Measurements from ENCODE around the gene PARK7.
"Not testable (repeated sequence)": the region's sequence is repeated elsewhere in the genome, so short reads cannot be mapped to it uniquely, and the experiment has no call there.

PARK7 gene

GRCh38 chr1:7942214-7942921 lies 19.1 kb upstream of the PARK7 start:
- no peak for DNase-seq (ENCODE audit: low read depth in 4 of 4, low spot score in 1 of 4)

- DNase-seq (ENCODE audit: low read depth in 4 of 4, low spot score in 1 of 4), result no peak
Measured at GRCh38 chr1:7943251-7943650, 18.3 kb upstream of the PARK7 start.

DNA sequence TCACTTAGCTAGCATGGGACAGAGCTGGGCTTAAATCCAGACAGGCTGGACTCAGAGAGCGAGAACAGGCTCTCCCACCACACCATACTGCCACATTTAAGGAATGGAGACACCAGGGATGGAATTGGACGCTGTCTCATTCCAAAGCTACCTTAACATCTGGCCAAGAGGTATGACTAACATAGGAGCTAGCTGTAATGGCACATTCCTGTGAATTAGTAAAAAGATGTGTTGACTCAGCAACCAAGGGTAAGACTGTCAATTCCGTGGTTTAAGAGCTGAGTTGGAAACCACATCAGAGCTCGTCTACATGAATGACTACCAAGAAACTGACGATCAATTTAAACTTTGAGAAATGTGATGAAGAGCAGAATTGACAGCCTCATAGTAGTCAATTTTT lies 12.6 kb upstream of the PARK7 start:
- no peak for DNase-seq (ENCODE audit: low read depth in 4 of 4, low spot score in 1 of 4)

GRCh38 chr1:7952791-7953190 lies 8.7 kb upstream of the PARK7 start:
- DNase-seq (ENCODE audit: low read depth in 4 of 4, low spot score in 1 of 4), result not testable (repeated sequence)

DNA sequence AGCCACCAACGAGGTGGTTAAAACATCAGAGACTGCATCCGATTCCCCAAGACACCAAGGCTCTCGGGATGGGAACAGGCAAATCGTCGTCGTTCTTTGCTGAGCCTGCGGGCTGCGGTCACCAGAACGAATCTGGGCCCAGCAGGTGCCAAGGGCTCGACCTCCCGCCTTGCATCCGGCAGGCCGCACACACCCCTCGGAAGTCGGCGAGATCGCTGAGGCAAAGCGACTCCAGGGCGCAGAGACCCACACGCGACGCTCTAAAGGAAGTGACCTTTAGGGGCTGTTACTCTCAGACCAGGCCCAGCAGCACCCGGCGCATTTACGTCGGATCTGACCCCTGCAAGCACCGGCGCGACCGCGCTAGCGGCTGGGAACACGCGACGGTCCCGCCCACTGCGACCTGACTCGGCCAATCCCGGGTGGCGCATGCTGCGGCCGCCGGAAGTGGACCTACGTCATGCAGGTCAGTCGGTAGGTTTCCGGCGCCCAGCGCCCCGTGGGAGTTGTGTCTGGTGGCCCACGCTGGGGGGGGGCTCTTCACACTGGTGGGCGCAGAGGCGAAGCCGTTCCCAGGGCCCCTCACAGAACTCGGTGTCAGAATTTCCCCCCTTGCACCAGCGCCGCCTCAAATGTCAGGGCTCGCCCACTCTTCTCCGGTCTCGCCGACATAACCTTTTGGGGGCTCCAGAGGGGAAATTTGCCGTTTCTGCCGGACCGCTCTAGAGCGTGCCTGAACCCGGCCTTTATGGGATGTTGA lies 7.5 kb upstream of the PARK7 start:
- peak; percentile 57 to 87 (median 69) for DNase-seq (ENCODE audit: low read depth in 4 of 4, low spot score in 1 of 4)

DNA sequence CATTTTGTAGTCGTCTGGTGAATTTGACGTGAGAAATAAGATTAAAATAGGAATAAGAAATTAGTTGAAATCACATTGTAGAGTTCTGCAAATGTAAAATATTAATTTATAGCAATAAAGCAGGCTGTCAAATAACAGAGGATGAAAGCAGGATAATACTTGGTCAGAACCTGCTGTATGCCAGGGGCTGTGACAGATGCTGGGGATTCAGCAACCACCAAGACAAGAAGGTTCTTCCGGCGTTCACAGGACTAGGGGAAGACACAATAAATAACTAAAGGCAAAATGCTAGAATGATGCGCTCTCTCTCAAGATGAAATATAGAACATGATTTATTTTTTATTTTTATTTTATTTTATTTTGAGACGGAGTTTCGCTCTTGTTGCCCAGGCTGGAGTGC lies 6.8 kb upstream of the PARK7 start:
- no peak for DNase-seq (ENCODE audit: low read depth in 4 of 4, low spot score in 1 of 4)

- DNase-seq (ENCODE audit: low read depth in 4 of 4, low spot score in 1 of 4), result no peak
Measured at GRCh38 chr1:7956218-7957032, 5.1 kb upstream of the PARK7 start.

- no peak for DNase-seq (ENCODE audit: low read depth in 4 of 4, low spot score in 1 of 4)
Measured at GRCh38 chr1:7960165-7960564, 1.3 kb upstream of the PARK7 start.

DNA sequence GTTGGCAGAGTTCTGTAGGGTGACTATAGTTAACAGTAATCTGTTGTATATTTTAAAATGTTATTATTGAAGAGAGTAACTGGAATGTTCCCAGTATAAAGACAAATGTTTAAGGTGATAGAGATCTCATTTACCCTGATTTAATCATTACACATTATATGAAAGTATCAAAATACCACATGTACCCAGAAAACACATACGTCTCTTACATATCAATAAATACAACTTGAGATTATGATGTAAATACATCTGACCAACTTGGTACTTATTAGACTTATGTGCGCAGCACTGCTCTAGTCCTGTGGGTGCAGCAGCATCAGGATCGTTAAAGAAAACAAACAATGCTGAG lies 670 bp upstream of the PARK7 start:
- no peak for DNase-seq (ENCODE audit: low read depth in 4 of 4, low spot score in 1 of 4)

GRCh38 chr1:7962014-7962335 lies 464 bp downstream of the PARK7 start:
- DNase-seq (ENCODE audit: low read depth in 4 of 4, low spot score in 1 of 4), result no peak

DNA sequence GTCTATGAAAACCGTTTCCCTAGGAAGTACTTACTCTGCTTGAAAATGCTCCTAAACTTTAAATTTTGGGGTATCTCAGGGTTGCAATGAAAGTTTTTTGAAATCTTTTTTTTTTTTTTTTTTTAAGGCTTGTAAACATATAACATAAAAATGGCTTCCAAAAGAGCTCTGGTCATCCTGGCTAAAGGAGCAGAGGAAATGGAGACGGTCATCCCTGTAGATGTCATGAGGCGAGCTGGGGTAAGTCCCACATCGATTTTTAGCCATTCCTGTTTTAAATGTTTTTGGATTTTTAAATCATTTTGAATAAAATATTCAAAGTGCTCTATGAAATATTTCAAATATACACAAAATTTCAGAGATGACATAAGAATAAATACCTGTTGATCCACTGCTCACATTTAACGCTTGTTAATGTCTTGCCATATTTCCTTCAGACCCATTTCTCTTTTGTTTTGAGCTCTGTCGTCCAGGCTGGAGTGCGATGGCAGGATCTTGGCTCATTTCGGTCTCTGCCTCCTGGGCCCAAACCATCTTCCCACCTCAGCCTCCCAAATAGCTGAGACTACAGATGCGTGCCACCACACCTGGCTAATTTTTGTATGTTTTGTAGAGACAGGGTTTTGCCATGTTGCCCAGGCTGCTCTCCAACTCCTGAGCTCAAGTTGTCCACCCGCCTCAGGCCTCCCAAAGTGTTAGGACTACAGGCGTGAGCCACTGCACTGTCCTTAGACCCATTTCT lies 1.3 kb downstream of the PARK7 start:
- DNase-seq (ENCODE audit: low read depth in 4 of 4, low spot score in 1 of 4), result no peak

DNA sequence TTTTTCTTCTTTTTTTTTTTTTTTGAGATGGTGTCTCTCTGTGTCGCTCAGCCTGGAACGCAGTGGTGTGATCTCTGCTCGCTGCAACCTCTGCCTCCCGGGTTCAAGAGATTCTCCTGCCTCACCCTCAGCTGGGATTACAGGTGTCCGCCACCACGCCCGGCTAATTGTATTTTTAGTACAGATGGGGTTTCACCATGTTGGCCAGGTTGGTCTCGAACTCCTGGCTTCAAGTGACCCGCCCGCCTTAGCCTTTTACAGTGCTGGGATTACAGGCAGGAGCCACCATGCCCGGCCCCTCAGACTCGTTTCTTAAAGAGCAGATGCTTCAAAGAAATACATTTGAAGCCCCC lies 1.8 kb downstream of the PARK7 start:
- DNase-seq (ENCODE audit: low read depth in 4 of 4, low spot score in 1 of 4), result not testable (repeated sequence)

DNA sequence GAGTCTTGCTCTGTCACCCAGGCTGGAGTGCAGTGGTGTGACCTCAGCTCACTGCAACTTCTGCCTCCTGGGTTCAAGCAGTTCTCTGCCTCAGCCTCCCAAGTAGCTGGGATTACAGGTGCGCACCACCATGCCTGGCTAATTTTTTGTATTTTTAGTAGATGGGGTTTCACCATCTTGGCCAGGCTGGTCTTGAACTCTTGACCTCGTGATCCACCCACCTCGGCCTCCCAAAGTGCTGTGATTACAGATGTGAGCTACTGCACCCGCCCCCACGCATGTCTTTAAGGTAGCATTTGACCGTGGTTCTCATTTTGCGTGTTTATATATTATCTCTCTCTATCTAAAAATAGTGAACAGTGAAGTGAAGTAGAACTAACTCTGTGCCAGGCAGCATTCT lies 2.3 kb downstream of the PARK7 start:
- DNase-seq (ENCODE audit: low read depth in 4 of 4, low spot score in 1 of 4), result not testable (repeated sequence)

DNA sequence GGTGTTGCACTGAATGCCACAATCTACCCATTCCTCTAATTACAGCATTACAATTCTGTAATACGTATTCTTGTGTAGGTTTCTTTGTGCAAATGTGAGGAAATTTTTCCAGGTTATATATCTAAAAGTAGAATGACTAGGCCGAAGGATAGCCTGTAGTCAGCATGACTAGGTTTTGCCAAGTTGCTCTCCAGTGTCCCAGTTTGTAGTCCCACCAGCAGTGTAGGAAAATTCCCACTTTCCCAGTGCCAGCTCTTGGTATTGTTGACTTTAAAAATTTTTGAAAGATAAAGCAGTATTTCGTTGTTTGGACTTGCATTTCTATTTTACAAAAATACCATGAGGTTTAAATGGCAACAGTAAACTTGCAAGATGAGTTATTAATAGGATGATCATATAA lies 3.0 kb downstream of the PARK7 start:
- DNase-seq (ENCODE audit: low read depth in 4 of 4, low spot score in 1 of 4), result no peak

GRCh38 chr1:7967196-7967595 lies 5.7 kb downstream of the PARK7 start:
- no peak for DNase-seq (ENCODE audit: low read depth in 4 of 4, low spot score in 1 of 4)

DNA sequence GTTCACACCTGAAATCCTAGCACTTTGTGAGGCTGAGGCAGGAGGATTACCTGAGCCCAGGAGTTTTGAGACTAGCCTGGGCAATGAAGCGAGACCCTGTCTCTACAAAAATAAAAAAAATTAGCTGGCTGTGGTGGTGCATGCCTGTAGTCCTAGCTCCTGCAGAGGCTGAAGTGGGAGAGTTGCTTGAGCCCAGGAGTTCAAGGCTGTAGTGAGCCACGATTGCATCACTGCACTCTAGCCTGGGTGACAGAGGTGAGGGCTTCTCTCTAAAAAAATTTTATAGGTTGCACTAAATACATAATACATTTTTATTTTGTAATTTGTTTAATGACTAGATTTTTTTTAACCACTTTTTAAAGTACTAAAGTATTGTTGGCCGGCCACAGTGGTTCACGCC lies 6.1 kb downstream of the PARK7 start:
- no peak for DNase-seq (ENCODE audit: low read depth in 4 of 4, low spot score in 1 of 4)

DNA sequence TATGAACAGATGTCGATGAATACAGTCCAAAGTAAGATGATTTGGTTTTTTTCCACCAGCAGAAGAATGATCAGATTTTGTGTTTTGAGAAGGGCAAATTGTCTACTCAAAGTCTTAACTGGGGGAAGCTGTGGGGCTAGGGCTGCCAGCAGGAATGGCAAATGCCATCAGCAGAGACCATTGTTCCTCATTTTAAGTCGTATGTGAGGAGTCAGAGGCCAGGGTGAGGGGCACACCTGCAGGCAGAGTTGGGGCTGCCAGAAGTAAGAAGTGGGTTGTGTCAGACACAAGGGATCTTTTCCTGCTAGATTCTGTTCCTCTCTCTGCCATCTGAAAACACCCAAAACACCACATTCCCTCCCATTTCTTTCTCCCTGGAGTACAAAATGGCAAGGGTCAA lies 8.7 kb downstream of the PARK7 start:
- DNase-seq (ENCODE audit: low read depth in 4 of 4, low spot score in 1 of 4), result no peak

DNA sequence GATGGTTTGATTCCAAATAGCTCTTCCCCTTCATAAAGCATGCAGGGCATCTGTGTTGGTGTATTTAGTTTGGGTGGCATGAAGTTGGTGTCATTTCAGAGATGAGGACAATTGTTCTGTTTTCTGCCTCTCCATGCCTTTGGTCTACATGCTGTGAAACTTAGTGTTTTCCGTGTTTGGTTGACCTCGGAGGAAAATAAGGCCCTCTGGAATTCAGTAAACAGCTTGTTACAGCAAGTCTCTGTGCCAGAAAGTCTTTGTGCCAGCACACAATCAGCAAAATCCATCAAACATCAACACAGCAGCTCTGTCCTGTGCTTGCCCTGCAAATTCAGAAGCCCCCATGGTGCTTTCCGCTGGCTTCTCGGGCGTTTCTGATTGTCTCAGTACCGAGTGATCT lies 9.5 kb downstream of the PARK7 start:
- DNase-seq (ENCODE audit: low read depth in 4 of 4, low spot score in 1 of 4), result no peak

DNA sequence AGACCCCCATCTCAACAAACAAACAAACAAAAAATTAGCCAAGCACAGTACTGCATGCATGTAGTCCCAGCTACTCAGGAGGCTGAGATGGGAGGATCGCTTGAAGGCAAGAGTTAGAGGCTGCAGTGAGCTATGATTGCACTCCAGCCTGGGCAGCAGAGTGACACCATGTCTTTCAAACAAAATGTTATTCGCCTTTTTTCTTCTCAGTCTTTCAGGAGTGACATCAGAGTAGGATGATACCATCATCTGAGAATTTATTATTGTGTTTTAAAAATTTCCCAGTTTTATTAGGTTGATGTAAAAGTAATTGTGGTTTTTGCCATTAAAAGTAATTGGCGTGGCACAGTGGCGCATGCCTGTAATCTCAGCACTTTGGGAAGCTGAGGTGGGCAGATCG lies 10.8 kb downstream of the PARK7 start:
- no peak for DNase-seq (ENCODE audit: low read depth in 4 of 4, low spot score in 1 of 4)

DNA sequence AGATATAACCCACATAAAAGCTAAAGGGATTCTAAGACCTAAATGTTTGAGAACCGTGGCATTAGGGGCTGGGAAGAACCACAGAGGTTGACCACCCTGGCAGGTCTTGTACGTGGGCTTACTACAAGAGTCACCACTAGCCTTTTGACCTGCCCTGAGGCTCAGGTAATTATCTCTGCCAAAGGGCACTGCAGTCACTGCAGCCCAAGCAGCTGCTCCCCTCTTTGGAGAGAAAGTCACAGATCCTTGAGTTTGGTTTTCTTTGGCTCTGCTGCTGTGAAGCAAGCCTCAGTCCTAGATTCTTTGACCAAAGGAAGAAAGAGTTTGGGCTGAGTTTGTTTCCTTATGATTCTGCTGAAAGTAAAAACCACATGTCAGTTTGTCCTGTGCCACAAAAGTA lies 11.6 kb downstream of the PARK7 start:
- DNase-seq (ENCODE audit: low read depth in 4 of 4, low spot score in 1 of 4), result no peak

GRCh38 chr1:7975212-7975865 lies 13.8 kb downstream of the PARK7 start:
- no peak for DNase-seq (ENCODE audit: low read depth in 4 of 4, low spot score in 1 of 4)
